ENCODE results near the gene BMP8B. TPM values are rescaled to one million over a fixed set of nuclear protein-coding genes. Genes with fewer than 3 reads are reported as not detected.

Gene BMP8B, protein sequence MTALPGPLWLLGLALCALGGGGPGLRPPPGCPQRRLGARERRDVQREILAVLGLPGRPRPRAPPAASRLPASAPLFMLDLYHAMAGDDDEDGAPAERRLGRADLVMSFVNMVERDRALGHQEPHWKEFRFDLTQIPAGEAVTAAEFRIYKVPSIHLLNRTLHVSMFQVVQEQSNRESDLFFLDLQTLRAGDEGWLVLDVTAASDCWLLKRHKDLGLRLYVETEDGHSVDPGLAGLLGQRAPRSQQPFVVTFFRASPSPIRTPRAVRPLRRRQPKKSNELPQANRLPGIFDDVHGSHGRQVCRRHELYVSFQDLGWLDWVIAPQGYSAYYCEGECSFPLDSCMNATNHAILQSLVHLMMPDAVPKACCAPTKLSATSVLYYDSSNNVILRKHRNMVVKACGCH
- under 0.01 TPM in 1 of 2 replicates, not detected in the other for total RNA-seq (ENCODE audit: low replicate concordance)

DNA sequence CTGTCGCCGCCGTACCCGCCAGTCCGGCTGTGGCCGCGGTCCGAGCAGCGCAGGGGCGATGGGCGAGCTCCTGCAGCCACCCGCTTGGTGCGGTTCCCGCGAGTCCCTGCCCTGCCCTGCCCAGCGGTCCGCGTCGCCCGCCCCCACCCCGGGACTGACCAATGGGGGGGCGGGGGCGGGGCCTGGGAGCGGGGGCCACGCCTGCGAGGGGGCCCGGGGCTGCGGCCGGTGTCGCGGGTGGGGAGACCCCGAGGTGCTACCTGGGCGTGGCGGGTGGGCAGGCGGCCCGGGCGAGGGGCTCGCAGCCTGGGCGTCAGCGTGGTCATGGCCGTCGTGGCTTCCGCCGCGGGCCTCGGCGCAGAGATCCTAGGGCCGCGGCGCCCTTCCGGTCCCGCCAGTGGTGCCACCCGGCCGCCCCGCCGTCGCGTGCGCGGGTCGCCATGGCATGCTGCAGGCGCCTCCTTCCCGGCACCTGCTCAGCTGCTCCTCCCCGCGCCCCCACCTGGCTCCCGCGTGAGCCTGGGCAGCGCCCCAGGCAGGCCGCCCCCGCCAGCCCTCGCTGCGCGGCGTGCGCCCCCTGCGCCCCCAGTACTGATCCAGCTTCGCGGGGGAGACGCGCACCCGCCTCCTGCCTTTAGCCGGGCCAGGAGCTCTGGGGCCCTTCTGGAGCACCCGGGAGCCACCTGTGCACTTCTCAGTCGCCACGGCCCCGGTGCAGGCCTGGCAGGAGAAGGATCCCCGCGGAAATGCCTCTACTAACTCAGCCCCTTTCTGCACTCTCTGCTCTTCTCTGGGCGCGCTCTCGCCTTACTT, at the start of gene BMP8B:
BMP8B (minus strand) TSS at position 108 of the 813 bp plus-strand sequence. CDS start 380 bp downstream, outside the sequence.

DNA sequence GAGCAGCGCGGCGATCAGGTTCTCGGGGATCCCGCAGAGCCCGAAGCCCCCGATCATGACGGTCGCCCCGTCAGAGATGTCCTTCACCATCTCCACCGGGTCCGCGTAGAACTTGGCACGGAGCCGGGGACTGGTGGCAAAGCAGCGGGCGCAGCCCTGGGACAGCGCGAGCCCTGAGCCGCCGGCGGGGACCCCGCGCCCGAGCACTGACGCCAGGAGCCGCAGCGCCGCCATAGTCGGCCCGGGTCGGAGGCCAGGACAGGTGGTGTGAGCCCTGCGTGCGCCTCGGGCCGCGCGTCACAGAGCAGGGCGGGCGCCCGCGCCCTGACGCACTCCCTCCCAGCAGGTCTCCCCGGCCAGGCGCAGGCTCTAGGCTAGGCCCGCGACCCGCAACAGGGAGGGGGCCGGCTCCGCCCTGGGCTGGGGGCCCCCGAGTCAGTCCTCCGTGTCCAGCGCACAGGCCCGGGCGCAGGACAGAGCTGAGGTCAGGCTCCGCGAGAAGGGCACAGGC, 17.6 kb downstream of the BMP8B start, which contains the start of gene OXCT2:
OXCT2 (minus strand) TSS at position 327 of the 511 bp plus-strand sequence; CDS start at position 234, 93 bp downstream.

DNA sequence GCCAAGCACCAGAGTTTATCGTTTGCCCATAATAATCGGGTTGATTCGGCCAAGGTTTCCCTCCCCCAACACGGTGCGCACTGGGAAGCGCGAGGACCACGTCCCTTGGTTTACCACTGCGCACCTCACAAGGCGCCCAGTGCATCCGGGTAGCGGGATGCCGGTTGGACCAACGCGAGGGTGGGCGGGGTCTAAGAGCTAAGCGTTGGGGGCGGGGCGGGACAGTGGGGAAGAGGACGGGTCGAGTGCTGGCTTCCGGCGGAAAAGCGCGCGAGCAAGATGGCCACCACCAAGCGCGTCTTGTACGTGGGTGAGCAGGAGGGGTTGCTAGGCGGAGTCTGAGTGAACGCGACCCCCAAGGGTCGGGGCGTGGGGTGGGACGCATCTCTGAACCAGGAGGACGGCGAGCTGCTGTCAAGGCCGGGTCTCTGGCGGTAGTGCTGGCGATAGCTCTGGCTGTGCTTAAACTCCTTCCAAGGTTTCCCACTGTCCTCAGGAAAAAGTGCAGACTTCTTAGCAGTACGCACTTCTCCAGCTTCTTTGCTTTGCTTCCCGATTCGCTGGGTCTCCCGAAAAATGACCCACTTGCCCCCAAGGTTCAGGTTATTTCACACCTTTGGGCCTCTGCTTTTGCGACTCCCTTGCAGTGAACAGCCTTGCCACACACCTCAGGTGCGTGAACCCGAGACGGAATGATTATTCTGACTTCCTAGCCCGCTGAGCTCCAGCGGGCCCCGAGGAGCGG, 49.9 kb downstream of the BMP8B start, which contains the start of gene PPIE:
PPIE (plus strand) TSS at position 261 of the 745 bp plus-strand sequence; CDS start at position 280, 19 bp downstream.

Other genes with a start within 250 kb of the BMP8B start
- 199 and 204 TPM in 2 replicates for gene PABPC4, start 212.1 kb downstream of the BMP8B start, total RNA-seq (ENCODE audit: low replicate concordance)
- gene HEYL, start 149.2 kb downstream of the BMP8B start, total RNA-seq (ENCODE audit: low replicate concordance): 0.23 TPM in 2 replicates
- gene NT5C1A, start 116.8 kb downstream of the BMP8B start, total RNA-seq (ENCODE audit: low replicate concordance): not detected in 2 replicates
- gene HPCAL4, start 97.4 kb downstream of the BMP8B start, total RNA-seq (ENCODE audit: low replicate concordance): not detected in 2 replicates
- gene PPIE, start 50.0 kb downstream of the BMP8B start, total RNA-seq (ENCODE audit: low replicate concordance): 37.8 and 41.7 TPM in 2 replicates
- gene OXCT2, start 17.5 kb downstream of the BMP8B start, total RNA-seq (ENCODE audit: low replicate concordance): 0.45 and 1.8 TPM in 2 replicates
- gene TRIT1, start 94.6 kb upstream of the BMP8B start, total RNA-seq (ENCODE audit: low replicate concordance): 19.1 and 20.7 TPM in 2 replicates
- 0.12 and 3.8 TPM in 2 replicates for gene MYCL, start 113.1 kb upstream of the BMP8B start, total RNA-seq (ENCODE audit: low replicate concordance)
- 1.9 and 2.1 TPM in 2 replicates for gene MFSD2A, start 166.3 kb upstream of the BMP8B start, total RNA-seq (ENCODE audit: low replicate concordance)